Activated gamma-delta T cell treated with anti-CD3 and anti-CD28 coated beads, Interleukin-2, amount 50 U/mL, for 16 hours (primary cell): ENCODE results near the gene APH1B.
"Not testable (repeated sequence)": the region's sequence is repeated elsewhere in the genome, so short reads cannot be mapped to it uniquely, and the experiment has no call there.

Experiments used
- DNase-seq: peaks from one replicate; pipeline ENCODE4 v3.0.0-alpha.2; 2020; ENCODE audit warnings: low read depth

The APH1B gene

DNA sequence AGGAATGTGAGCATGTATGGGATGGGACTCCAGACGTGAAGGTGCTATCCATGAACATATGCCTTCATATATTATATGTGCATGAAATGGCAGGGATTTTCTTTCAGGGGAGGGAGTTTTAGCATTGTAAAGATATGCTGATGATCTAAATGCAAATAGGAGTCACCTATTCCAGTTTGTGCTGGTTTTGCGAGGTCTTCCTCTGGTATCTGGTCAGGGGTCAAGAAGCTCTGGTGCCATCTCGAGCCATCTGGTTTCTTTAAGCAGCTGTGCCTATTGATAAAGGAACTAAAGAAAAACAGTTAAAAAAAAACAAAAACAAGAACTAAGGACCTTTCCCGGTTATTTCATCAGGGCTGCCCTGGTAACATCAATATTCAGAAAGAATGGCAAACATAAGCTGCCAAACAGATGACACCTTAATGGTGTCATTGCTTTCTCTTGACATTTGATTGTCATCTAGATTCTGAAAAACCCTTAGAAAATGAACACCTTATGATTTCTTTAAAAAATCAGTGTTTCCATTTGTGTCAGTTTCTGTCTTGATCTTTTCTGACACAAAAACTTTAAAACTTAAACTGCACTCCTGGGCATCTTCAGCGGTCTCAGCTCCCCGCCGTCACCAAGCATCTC is 22.7 kb downstream of the APH1B start:
- DNase-seq: no peak

DNA sequence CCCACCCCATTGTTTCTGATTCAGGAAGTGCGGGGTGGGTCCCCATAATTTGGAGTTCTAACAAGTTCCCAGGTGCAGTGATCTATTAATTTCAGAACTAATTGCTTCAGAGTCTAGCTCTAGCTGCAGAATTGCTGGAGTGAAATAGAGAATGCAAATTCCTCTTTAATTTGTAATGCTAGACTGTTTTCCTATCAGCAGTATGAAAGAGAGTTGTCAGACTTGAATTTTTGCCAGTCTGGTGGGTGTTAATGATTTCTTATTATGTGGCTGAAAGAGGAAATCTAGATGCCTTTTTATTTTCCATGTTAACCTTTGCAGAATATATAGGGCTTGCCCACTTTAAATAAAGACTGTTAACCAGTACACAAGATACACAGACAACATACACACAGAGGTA is 23.7 kb downstream of the APH1B start:
- no peak for DNase-seq

DNA sequence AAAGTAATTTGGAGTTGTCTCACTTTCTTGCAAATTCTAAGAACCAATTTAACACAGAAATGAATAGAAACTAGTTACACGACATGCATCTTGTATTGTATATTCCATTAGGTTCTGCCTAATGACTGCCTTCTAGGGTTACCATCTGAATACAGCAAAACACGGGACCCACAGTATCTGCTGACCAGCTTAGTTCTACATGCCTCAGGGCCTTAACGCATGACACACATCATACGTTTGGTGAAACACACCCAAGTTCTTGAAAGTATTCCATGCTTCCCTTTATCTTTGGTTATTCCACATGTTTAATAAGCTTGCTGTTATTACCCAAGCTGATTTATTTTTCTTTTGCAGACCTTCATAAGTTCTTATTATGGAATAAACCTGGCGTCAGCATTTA is 27.9 kb downstream of the APH1B start:
- DNase-seq: no peak

DNA sequence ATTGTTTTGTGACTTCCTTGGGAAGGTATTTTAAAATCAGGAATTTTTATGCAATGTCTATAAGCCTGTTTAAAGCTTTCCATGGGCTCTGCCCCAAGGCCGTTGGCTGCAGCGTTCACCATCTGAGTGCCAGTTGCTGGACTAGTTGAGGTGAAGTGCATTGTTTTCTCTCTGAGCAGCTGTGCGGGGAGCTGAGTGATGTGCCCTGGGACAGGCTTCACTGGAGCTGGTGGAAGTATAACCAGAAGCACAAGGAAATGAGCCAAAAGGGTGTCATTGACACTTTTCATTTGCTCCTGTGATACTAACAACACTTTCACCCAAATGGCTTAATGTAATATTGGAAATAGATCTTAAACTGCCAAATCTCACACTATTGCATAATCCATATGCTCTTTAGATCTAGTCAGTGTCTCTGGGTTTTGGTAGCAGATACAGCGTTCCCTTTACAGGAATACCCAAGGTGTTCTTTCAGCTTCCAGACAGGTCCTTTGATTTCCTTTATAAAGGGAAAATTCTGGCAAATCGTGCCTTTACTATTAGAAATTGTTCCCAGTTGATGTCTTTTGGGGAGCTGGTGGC is 29.2 kb downstream of the APH1B start:
- no peak for DNase-seq

DNA sequence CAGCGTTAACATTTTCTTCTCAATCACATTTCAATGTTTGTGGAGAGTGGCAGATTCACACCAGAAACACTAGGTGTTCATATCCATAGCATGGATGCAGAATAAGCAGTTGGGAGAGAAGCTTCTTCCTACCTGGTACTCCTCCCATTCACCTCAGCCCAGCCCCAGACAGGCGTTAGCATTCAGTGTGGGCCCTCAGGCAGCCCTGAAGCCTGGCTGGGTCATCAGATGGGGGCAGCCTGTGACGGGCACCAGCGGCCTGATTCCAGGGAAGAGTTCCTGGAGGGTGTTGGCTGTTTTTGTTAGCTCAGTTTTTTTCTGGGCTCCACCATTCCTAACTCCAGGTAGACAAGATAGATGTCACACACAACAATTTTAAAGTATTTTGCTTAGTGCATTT is 31.1 kb downstream of the APH1B start:
- no peak for DNase-seq

DNA sequence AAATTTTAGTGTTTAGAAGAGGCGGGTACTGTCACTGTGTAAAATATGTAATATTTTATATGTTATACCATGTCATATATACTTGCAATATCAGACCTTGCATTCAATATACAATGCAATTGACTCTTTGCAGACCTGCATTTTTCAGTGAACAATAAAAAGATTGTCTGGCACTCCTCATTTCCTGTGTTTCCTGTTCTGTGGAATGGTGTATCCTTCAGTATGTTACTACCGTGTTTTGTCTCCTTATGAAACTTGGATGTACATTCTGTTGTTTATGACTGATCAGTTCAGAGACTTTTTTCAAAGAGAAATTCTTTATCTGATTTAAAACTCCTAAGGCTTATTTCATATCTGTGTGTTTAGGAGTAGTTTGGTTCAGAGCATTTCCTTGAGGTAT is 31.5 kb downstream of the APH1B start:
- DNase-seq: no peak

DNA sequence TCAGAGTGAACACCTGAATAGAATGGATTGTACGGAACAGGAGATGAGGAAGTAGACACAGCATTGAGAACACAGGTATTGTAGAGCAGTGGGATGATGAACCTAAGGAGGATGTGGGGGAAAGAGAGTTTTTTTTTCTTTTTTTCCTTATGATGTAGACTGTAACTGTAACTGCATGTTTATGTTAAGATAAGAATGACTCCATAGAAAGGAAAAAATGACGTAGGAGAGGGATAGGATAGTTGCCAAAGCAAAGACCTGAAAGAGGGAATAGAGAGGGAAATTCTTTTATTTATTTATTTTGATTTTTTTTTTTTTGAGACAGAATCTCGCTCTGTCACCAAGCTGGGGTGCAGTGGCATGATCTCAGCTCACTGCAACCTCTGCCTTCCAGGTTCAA is 33.2 kb downstream of the APH1B start:
- DNase-seq: no peak

DNA sequence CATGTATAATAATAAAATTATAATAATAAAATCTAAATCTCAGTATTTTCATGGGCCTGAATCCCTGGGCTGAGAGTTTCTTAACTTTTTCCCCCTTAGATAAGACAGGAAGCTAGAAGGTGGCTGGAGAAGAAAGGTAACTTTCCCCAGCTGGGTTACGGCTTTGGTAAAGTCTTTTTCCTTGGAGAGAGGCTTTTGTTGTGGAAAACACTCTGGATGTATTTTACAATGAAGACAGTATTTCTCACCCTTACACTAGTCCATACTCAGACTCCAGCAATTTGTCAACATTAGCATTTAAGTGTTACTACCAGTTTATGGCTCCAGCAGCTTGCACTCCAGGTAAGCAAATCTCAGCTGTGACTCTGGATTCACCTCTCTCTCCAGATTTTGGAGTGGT is 34.9 kb downstream of the APH1B start:
- DNase-seq: no peak

DNA sequence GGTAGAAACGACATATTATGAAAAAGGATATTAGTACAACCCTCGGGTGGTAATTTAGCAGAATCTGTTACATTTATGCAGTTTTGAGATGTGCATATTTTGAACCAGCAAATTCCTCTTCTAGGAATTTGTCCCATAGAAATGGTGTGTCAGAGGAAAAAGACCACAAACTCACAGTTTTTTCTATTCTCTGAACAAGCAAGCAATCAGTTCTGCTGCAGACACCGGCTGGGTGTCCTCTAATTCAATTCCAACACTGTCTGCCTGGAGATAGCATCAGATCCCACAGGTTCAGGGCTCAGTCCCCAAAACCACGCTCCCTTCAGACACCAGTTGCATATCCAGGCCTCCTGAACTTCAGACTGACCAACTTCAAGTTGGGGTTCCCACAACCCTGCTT is 36.4 kb downstream of the APH1B start:
- no peak for DNase-seq

DNA sequence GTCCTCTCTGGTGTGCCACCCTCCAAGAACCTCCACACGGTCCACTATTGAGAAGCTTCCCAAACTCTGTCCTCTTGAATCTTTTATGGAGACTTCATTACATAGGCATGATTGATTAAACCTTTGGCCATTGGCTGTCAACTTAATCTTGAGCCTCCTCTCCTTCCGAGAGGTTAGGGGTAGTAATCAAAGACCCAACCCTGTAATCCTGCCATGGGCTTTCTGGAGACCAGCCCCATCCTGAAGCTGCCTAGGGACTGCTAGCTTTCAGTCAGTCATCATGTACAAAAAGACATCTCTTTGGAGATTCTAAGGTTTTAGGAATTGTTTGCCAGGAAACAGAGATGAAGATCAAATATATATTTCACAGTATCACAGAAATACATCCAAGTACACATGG is 37.0 kb downstream of the APH1B start:
- DNase-seq: no peak

DNA sequence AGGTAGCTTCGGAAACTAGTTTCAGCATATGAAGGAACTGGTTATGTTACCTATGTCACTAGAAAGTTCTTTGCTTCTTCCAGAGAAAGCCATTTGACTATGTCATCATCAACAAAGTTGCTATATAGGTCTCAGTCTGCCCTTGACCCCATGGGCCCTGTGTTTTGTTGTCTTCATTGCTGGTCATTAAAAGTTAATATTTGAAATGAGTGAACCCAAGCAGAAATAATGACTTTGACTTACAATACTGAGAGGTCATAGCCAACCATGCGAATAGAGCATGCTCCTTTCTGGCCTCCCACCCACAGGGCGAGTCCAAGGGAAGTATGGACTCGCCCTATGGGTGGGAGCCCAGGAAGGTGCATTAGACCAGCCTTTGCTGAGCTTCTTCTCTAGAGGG is 40.9 kb downstream of the APH1B start:
- no peak for DNase-seq

DNA sequence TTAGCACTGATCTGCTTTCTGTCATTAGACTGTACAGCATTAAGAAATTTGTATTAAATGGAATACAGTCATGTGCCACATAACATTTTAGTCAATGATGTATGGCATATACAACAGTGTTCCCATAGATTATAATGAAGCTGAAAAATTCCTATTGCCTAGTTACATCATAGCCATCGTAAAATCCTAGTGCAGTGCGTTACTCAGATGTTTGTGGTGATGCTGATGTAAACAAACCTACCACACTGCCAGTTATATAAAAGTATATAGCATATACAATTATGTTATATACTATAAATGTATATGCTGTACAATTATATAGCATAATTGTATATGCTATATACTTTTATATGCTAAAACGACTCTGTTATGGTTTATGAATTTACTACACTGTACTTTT is 41.7 kb downstream of the APH1B start:
- no peak for DNase-seq

DNA sequence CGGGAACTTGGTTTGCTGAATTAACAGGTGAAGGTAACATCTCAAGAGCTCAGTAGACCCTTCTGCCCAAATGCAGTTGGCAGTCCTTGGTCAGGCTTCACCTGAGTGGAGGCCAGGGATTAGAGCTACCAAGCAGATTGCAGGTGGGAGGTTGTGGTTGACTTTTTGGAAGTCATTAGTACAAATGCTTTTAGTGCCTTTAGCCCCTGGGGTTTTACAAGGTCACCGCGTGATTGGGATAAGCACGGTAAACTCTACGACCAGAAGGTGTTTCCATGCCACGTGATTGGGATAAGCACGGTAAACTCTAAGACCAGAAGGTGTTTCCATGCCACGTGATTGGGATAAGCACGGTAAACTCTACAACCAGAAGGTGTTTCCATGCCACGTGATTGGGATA is 43.0 kb downstream of the APH1B start:
- not testable (repeated sequence) for DNase-seq

DNA sequence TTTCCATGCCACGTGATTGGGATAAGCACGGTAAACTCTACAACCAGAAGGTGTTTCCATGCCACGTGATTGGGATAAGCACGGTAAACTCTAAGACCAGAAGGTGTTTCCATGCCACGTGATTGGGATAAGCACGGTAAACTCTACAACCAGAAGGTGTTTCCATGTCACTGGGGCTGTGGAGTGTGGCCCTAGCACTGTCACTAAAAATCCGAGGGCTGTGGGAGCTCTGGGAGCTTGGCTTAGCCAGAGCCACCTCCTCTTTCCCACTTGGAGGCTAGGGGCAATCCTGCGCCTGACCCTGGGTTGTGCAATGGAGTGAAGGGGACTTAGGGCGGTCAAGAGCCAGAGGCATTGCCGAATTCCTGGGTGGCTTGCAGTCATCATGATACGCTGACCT is 43.6 kb downstream of the APH1B start:
- DNase-seq: not testable (repeated sequence)

DNA sequence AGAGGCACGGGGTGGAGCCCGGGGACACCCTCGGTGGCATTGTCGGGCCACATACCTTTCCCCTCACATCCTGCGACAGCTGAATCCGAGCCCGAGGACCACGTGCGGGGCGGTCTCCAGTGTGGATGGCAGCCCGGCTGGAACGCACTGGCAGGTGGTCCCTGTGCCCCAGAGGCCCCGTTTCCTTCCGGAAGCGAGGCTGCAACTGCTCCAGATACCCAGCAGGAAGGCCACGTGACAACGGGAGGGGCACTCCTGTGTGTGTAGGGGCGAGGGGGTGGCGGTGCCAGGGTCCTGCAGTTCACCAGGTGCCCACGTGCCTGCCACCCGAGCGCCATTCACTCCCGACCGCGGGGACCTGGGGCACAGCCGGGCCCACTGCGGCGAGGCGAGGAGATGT is 44.1 kb downstream of the APH1B start:
- DNase-seq: no peak

DNA sequence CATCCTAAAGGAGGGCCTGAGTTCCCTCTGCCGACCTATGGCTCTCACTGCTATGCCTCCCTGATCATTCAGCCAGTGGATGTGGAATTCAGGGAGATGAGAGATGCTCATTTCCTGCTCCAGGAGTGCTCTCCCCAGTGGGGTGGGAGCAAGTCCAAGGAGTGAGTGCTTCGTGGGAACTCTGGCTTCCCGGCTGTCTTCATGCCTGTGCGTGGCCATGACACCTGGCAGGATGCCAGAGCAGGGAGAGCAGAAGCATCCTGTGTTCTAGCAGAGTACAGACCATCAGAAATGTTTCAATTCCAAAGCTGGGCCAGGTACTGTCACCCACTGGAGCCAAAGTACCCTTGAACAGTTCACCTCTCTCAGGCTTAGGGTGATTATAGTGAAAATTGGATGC is 45.1 kb downstream of the APH1B start:
- DNase-seq: no peak

DNA sequence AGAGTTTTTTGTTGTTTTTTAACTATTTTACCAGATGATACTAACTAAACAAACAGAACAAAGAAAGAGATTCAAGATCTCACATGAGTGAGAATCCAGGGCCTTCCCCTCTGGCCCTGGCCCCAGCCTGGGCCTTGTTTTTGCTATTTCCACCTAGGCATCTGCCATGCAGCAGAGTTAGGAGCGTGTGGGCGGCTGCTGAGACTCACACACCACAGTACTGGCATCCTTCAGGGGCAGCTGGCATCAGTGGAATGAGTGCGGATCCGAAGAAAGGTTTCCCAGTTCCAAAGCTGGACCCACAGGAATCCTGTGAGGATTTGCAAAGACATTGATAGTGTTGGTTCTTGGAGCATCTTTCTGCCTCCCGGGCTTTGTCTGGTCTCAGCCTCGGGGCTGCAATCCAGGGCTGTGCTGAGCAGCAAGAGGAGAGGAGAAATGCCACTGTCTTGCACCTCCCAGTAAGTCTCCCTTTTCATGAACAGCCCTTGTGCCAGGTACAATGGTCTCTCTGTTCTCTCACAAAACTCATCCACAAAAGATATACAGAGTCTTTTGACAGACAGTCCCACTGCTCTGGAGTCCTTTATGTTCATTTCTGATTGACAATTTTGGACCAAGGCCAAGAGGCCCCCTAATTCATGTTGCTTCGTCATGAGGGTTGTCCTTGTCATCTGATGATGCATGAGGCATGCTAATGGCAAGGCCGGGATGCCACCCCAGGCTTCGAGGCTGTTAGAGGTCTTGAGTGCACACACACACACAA is 46.6 kb downstream of the APH1B start:
- DNase-seq: no peak

DNA sequence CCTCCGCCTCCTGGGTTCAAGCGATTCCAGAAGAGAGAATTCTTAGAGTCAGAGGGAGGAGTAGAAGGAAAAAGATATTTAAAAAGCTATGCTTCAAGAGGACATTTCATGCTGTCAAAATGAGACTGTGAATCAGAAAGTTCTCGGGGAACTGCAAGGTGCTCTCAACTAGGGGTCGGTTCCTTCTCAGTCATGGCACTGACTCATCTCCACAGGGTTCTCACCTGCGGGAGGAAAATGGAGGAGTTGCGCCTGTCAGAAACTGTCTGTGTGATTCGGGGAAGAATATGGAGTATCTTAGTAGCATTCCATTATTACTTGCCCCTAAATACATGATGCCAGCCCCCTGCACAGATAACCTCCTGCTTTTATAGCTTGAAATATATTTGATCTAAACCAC is 47.4 kb downstream of the APH1B start:
- no peak for DNase-seq

DNA sequence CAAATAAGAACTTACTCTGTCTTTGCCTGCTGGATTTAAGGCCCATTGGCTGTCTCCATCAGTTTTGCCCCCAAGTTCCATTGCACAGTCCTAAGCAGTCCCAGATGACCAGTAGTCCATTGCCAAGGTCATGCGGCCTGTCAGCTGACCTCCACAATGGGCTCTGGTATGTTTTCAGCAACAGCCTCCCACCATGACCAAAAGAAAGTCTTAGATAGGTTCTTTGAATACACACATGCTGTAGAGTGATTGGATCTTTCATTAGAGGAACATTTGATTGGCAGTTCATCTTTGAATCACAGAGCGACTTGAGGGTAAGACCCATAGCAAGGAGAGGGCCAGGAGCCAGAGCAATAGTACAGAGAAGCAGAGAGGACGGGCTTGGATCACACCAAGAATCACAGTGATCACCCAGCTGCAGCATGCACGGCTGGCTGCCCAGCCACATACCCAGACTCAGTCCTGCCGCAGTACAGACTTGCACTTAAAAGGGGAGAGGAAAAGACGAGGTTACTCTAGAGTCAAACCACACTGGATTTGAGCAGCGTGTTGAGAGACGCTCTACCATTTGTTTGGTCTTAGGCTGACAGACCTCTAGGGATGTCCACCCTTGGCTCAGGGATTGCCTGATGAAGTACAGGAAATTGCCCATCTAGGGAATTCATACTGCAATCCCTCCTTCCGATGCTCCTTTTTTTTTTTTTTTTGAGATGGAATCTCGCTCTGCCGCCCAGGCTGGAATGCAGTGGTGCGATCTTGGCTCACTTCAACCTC is 50.4 kb downstream of the APH1B start:
- no peak for DNase-seq

DNA sequence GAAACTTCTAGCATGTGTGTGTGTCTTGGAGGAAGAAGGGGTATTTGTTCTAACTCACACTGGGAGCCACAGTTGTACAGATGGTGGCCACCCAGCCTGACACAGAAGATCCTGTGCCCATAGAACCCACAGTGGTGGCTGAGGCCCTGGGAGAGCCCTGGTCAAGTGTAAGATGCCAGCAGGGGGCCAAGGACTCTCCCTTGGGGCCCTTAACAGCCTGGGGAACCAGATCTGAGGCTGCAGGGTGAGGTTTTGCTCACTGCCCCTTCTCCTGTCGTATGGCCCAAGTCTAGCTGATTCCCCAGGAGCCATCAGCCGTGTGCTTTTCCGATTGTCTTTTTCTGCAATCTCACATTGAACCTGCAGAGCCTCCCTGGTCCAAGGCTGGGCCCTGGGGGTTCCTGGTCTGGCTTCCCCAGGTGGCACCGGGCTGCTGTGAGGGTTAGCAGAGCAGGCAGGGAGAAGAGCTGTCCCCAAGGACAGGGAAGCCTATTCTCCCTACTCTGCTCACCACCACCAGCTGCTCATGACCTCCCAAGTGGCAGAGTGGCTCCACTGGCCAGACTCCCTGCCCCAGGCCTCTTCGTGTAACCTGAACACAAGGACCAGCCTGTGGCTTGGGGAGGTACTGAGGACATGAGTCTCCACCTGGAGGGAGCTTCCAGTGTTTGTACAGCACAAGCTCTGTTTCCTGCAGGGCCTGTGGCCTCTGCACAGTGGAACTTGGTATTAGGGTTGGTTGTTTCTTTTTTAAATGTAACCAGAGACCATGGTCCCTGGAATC is 52.4 kb downstream of the APH1B start:
- no peak for DNase-seq

DNA sequence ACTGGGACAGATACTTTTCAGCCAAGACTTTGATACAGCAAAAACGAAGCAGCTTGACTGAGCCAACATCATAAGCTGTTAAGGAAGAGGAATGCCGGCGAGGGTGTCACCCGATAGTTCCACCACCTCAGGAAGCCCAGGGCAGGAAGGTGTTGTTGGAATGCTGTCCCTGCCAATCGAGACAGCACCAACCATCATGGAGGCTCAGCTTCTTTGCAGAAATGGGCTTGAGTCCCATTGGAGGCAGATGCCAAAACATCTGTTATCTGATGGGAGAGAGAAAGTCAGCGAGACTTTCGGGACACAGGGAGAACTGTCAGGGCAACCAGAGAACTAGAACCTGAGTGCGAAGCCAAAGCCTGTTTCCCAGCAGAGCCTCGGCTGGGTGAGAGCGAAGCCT is 53.5 kb downstream of the APH1B start:
- no peak for DNase-seq

DNA sequence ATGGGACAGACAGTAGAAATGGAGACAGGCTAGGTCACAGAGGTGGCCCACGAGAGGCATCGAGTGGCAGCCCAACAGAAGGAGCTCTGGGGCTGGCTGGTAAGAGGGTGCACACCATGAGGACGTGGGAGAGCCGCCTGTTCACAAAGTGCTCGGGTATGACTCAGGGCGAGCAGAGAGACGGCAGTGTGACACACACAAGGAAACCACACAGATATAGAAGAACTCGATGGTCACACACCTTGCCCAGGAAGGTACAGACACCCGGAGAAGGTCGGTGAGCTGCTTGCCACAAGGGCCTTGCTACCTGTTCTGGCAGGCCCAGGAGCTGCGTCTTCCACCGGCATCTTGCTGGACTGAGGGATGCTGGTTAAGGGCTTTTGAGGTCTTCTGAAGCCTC is 54.1 kb downstream of the APH1B start:
- DNase-seq: no peak
